GM04503 (cell line): Measurements from ENCODE around the gene EFCAB10.

ENCODE experiments used
- DNase-seq: peaks from one replicate; pipeline ENCODE4 v3.0.0-alpha.2; 2012; ENCODE audit warnings: low read depth

Gene EFCAB10, protein sequence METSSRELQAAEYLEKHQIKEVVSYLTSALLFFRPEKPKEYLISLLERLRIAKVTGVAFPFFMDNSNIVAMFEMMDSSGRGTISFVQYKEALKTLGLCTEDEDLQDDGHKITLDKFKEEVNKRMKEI

DNA sequence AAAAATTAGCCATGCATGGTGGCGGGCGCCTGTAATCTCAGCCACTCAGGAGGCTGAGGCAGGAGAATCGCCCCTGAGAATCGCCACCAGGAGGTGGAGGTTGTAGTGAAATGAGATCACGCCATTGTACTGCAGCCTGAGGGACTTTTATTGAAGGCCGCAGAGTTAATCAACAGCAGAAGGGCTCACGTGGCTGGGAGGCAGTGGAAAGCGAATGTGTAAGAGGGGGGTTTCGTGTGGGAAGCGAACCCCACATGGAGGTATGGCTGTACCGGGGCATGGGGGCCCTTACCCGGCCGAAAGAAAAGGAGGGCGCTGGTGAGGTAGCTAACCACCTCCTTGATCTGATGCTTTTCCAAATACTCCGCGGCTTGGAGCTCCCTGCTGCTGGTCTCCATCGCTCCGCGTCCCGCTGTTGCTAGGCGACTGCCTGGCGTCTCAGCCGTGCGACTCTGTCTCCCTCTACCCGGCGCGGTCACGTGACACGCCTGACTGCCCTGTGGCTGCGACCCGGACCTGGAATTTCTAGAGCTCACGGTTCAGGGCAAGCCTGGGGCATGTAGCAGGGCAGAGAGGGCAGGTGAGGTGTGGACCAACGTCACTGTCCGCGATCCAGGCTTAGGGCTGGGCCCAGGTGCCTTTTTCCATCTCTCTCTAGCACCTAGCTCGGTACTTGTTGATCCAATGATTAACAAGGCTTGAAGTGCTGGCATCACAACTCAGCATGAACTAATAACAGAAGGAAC lies at the start of gene EFCAB10:
TSS of gene EFCAB10 (minus strand) at position 428 of the 746 bp plus-strand sequence. CDS start at position 398, 30 bp downstream.
- DNase-seq: no peak

DNA sequence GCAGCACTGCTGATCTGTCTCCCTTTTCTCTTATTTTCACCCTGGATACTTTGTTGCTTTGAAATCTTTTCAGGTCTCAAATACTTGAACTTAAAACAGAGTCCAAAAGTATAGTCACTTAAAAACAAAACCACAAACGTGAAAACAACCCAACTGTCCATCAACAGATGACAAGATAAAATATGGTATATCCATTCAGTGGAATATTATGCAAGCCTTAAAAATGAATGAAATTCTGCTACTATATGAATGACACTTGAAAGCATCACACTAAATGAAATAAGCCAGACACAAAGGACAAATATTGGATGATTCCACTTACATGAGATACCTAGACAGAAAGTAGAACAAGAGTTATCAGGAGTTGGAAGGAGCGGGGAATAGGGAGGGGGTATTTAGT lies 44.7 kb upstream of the EFCAB10 start:
- no peak for DNase-seq

DNA sequence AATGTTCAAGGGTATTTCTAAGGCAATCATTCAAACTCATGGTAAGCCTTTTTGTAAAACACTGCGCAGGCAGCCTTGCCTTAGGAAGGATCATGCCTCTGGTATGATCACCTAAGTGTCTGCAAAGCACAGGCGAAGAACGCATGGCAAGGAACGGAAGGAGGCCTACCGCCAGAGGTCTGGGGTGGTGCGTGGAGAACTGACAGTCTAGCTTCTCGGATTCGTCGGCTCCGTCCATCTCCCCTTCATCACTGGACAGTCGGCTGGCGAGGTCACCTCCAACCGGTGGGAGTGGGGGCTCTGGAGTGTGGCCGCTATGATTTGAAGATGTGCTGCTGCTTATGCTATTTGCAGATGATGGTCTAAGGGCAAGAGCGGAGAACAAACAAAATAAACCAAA lies 42.6 kb upstream of the EFCAB10 start:
- DNase-seq: no peak

DNA sequence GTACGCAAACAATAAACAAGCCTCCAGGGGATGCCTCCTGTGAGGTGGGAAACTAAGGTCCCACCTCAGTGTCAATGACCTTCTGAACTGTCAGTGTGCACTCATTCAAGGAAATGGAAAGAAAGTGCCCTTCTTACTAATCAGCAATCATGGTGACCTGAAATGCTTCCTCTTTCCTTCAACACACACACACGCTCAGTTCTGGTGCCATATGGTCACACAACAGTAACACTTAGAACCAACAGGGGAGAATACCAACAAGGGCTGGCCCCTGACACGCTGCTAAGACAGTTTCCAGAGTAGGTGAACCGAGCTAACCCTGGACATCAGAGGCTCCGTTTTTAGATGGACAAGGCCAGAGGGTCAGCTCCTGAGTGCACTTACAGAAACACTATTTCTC lies 42.1 kb upstream of the EFCAB10 start:
- DNase-seq: no peak

DNA sequence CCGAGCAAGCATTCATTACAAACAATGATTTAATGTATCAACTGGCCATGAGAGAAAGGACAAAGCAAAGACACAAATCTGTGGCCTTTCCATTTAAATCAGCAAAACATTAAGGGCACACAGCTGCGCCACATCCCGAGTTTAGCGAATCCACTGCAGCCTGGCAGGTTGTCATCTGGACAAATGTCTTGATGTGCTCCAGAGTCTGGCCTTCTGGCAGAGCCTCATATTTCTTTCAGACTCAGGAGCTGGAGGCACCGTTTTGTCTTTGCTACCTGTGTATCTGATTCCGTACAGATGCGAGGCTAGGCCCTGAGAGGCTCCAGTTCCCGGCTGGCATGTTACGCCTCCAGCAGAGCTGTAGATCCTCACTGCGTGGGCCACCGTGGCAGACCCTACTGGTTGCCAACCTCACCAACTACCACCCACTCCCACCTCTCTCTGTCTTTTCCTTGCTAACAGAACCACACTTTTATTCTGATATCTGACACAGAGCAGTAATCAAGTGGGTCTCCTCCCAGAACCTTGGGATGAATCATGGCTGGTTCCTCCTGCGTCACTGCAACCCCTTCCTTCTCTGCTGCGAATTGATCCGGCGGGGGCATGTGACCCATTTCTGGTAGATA lies 40.9 kb upstream of the EFCAB10 start:
- DNase-seq: no peak

DNA sequence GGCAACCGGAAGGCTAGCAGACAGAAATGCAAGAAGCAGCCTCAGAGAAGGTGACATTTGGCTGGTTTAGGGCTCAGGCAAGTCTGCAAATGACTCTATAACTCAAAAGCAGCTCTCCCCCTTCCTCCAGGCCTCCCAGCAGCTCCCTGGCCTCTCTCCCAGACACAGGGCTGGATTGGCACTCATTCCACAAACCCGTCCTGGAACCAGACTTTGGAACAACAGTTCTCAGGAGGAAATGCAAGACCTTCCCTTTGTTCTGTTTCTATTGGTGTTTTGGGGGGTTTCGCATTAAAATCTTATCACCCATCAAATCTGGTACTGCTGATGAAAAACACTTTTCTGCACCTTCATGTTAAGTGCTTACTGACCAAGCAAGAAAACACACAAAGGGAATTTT lies 40.3 kb upstream of the EFCAB10 start:
- peak; percentile 33 for DNase-seq

DNA sequence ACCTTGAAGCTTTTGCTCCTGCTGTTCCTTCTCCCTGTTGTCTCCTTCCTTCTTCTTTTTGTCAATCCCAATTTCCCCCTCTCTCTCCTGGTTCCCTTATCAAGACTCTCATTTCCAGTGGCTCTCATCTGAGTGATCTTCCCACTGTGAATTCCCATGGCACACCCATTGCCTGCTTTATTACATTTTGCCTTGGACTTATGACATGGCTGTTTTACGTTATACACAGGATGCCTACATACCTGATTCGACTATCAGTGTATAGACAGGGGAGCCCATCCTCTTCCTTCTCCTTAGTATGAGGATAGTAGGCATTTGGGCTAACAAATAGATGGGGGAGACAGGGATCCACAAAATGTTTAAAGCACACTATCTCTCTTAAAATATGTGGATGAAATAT lies 39.9 kb upstream of the EFCAB10 start:
- DNase-seq: no peak

DNA sequence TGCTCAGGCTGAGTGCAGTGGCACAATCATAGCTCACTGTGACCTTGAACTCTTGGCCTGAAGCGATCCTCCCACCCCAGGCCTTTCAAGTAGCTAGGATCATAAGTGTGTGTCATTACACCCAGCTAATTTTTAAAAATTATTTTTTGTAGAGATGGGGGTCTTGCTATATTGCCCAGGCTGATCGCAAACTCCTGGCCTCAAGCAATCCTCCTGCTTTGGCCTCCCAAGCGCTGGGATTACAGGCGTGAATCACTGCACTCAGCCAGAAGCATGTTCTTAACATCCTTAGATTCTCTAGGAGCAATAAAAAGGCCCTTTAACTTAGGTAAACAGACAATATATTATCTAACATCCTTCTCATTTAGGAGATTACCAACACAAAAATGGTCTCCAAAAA lies 38.3 kb upstream of the EFCAB10 start:
- DNase-seq: no peak

DNA sequence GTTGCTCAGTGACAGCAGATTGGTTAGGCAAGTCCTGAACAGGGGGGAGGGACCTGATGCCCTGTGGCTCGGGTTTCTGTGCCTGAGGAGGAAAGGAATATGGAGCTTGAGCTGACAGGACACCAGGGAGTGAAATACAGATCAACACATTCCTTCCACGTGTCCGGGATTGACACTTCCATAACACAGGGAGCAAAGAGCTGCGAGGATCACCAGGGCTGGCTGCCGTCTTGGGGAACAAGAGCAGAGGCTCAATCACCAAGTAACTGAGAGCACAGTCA lies 36.7 kb upstream of the EFCAB10 start:
- DNase-seq: no peak

DNA sequence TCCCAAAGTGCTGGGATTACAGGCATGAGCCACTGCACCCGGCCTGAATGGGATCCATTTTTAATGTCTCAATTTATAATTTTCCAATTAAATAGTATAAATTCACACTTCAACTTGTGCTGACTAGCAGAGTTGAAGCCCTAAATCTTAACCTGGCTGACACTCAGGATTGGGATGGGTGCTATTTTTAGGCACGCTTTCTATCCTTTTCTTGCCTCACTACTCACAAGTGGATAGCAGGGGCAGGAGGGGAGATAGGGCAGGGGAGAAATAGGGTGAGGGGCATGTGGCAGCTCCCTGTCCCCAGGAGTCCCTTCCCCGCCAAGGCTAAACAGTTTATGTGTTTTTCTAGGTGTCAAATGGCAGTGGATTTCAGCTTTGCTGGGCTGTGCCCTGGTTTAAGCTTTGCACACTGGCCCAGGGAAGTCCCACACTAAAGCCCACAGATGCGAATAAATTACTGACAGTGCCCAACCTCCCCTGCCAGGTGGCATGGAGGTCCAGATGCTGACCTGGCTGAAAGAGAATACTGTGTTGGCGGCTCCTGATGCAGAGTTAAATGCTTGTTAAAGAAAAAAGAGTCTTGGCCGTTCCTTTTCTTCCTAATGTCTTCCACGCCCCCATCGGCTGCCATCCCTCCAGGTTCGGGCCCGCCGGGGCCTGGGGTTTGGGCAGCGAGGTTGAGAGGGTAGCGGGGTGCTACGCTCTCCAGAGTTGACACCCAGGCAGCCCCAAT lies 36.2 kb upstream of the EFCAB10 start:
- no peak for DNase-seq

DNA sequence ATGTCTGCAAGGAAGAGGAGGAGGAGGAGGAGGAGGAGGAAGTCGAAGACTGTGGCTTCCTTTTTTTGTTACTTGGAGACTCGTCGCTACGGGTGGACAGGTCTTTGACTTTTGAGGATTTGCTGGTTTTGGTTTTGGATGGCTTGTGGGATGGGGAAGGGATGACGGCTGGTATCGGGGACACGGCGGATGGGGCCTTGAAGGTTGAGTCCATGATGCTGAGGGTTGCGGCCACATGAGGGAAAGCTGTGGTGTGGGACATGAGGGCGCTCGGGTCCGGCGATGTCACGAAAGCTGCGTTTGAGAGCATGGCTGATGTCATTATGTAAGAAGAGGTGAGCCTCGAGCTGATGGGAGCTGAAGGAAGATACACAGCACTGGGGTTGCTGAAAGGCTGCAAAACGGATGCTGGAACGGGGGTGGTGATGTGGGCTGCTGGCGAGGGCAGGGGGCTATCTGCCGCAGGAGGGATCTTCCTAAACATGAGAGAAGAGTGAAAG lies 33.1 kb upstream of the EFCAB10 start:
- no peak for DNase-seq

DNA sequence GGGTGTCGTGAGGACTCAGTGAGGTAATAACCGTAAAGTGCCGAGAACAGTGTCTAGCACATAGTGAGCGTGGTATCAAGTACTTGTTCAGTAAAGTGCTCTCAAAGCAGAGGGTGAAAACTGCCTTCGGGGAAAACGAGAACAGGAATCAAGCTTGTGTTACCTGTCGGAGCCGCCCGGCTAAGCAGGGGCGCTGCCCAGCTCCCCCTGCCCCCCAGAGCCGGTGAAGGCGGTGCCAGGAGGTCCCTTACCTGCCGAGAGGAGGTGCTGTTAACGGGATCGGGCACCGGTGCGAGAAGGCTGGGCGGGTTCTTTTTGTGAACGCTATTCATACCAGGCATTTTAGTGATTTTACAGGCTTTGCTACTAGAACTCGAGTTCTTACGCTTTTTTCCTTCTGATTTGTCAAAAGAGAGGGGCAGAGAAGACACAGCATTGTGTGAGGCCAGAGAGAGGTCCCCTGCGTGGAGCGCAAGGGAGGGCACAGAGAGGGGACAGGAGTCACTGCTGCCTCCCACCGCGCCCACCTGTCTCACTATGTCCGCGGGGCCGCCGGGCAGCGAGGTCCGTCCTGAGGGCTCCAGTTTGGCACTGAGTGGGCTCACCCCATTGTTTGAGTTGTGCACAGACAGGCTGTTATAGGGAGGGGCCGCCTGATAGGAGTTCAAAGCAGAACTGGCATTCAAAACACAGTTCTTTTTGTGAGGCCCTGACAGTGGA lies 32.5 kb upstream of the EFCAB10 start:
- DNase-seq: no peak

DNA sequence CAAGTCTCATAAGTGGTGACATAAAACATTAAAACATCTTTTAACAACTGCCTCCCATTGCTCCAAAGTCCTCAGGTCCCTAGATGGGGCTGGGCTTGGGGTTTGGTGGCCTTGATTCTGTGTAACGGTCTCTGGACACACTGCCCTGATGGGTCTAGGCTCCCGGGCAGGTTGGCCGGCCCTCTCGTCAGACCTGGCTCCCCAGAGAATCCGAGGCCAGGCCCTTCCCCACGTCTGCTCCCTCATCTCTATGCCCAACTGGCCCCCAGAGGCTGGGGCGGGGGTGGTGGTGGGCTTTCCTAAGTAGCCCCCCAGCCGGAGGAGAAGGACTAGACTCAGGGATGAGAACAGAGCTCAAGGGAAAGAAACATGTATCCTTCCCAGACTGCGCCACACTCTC lies 31.5 kb upstream of the EFCAB10 start:
- DNase-seq: no peak

DNA sequence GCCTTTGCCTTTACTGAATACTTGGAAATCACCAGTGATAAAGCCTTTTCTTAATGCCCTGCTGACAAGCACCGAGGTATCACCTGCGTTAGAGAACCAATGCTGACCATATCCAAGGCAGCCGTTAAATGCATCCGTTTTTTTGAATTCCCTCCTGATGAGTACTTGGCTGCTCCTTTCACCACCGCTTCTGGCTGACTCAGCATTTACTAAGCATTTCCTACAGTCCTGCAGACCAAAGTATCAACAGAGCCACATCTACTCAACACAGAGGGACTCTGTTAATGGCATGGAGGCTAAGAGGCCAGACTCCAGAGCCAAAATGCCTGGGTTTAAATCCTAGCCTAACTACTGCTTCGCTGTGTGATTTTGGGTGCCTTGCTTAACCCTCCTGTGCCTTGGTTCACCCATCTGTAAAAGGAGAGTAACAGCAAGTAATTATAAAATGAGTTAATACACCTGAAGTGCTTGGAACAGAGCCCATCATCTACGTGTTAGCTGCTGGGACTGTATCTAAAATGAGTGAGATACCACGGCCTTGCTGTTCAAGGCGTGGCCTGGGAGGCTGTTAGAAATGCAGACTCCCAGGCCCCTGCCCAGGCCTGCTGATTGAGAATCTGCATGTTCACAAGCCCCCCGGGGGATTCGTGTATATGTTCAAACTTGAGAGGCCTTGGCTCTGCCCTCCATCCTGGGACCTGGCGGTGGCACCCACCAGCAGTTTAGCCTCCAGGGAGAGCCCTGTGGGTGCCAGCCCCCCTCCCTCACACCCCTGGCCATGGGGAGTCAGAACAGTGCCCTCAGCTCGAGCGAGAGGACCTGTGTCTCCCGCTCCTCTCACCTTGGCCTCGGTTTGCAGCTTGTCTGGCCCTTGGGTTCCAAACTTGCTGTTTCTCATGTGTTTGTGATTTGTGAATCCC lies 30.8 kb upstream of the EFCAB10 start:
- DNase-seq: no peak

DNA sequence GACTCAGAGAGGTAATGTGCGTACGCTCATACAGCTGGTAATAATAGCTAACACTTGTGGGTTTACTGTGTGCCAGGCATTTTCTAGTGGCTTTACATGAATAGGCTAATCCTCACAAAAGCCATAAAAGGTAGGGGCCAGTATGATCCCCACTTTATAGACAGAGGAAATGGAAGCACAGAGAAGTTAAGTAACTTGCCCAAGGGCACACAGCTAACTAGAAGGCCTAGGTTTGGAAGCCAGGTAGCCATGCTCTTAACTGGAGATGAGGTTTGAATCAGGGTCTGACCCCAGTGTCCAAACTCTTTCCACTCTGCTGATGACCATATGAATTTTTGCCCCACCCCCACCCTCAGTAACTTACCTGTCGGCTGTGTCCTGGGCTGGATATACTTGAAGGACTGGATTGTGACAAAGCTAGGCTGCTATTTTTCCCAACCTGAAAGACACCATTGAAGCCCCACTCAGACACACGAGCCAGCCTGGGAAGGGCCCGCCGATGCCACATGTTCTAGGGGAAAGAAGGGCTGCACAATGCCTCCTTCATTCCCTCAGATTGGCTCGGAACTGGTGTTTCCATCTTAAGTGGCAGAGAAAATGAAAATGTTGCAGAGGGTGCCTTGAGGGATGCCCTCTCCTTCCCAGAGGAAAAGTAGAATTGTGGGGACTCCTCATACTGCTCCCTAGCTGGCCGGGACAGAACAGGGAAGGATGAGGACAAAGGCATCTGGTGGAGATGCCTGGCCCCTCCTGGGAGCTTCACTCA lies 29.1 kb upstream of the EFCAB10 start:
- DNase-seq: no peak

DNA sequence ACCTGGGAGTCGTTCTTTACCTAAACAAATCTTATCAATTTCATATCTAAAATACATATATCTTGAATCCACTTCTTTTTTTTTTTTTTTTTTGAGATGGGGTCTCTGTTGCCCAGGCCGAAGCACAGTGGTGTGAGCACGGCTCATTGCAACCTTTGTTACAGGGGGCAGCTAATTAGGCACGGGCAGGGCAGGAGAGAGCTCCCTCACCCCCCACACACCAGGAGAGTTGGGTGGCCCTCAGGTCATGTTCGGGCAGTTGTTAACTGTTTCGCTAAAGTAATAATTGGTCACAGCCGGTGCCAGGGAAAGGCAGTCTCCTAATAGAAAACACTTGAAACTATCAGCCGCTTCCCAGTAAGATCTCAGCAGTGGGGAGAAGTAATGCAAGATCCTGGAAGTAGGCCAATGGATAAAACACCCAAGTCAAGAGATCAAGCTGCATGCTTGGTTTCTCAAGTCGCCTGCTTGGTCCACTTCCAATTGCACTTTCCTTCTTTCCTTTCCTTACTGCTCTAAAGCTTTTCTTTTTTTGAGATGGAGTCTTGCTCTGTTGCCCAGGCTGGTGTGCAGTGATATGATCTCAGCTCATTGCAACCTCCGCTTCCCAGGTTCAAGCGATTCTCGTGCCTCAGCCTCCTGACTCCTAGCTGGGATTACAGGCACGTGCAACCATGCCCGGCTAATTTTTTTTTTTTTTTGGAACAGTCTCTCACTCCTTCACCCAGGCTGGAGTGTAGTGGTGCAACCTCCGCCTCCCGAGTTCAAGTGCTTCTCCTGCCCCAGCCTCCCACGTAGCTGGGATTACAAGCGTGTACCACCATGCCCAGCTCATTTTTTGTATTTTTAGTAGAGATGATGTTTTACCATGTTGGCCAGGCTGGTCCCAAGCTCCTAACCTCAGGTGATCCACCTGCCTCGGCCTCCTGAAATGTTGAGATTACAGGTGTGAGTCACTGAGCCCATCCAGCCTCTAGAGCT lies 21.3 kb upstream of the EFCAB10 start:
- DNase-seq: no peak

DNA sequence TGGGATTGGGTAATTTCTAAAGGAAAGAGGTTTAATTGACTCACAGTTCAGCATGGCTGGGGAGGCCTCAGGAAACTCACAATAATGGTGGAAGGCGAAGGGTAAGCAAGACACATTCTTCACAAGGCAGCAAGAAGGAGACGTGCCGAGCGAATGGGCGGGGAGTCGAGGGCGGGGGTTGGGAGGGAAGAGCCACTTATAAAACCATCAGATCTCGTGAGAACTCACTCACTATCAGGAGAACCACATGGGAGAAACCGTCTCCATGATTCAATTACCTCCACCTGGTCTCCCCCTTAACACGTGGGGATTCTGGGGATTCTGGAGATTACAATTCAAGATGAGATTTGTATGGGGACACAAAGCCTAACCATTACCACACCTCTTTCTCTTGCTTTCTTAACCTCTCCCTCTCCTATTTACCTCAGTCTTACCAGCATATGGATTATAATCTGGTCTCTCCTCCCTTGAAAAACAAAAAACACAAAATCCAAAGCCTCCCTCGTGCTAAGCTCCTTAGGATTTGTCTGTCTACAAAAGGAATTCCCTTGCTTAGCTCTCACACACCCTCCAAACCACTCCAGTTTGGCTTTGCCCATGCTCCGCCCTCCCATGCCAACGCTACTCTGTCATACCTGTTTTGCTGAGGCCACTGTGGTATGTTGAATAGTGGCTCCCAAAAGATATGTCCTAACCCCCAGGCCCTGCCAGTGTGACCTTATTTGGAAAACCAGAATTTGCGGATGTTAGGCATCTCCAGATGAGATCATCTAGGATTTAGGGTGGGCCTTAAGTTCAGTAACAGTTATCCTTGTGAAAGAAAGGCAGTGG lies 19.6 kb upstream of the EFCAB10 start:
- DNase-seq: no peak

DNA sequence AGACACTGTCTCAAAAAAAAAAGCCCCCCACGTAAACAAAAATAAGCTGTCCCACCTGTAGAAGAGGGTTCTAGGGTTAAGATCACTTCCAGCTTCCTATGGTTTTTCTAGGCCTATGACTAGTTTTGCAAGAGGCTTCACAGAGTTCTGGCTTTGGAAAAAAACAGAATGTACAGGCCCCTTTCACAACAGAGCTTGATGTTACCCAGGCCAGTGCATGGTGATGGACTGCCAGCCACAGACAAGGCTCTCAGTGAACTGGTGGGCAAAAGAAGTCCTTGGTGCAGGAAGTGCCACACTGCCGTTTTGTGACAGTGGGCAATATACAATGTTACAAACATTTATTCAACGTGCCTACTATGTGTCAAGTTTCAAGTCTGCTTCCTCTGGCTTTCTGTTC lies 18.3 kb upstream of the EFCAB10 start:
- DNase-seq: no peak
